Measurements from ENCODE around the gene ABCC4. TPM values are rescaled to one million over a fixed set of nuclear protein-coding genes. Genes with fewer than 3 reads are reported as not detected.

Gene ABCC4
- total and polyA plus RNA-seq, 2 of the 13 experiments (the other 11 are each of a cell fraction or from before 2014, with no cell fraction given): 4.2 to 11.3 TPM

- TF ChIP-seq, protein P1, sequence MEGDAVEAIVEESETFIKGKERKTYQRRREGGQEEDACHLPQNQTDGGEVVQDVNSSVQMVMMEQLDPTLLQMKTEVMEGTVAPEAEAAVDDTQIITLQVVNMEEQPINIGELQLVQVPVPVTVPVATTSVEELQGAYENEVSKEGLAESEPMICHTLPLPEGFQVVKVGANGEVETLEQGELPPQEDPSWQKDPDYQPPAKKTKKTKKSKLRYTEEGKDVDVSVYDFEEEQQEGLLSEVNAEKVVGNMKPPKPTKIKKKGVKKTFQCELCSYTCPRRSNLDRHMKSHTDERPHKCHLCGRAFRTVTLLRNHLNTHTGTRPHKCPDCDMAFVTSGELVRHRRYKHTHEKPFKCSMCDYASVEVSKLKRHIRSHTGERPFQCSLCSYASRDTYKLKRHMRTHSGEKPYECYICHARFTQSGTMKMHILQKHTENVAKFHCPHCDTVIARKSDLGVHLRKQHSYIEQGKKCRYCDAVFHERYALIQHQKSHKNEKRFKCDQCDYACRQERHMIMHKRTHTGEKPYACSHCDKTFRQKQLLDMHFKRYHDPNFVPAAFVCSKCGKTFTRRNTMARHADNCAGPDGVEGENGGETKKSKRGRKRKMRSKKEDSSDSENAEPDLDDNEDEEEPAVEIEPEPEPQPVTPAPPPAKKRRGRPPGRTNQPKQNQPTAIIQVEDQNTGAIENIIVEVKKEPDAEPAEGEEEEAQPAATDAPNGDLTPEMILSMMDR (CRISPR knock-in tag; IDR thresholded peaks at IDR 0.05): peak; percentile 96
- peak; percentile 92 for TF ChIP-seq RAD21 (CRISPR knock-in tag; IDR thresholded peaks at IDR 0.05)
- no peak for TF ChIP-seq AGO2 (optimal IDR thresholded peaks at IDR 0.05; ENCODE audit: low read depth, low read length)
- TF ChIP-seq ZNF350 (CRISPR knock-in tag; IDR thresholded peaks at IDR 0.05; ENCODE audit: borderline replicate concordance, low read depth): 0 out of 2 replicates have a peak, but pooled peaks have one; percentile 17
- TF ChIP-seq MAFF (IDR thresholded peaks at IDR 0.05; ENCODE audit: low read depth, low read length): no peak
- no peak for TF ChIP-seq ZNF180 (CRISPR knock-in tag; IDR thresholded peaks at IDR 0.05; ENCODE audit: borderline replicate concordance, low read depth)
- 0 out of 2 replicates have a peak, but pooled peaks have one; percentile 27 for TF ChIP-seq ZBED4 (CRISPR knock-in tag; IDR thresholded peaks at IDR 0.05; ENCODE audit: borderline replicate concordance)
- TF ChIP-seq, protein P2, sequence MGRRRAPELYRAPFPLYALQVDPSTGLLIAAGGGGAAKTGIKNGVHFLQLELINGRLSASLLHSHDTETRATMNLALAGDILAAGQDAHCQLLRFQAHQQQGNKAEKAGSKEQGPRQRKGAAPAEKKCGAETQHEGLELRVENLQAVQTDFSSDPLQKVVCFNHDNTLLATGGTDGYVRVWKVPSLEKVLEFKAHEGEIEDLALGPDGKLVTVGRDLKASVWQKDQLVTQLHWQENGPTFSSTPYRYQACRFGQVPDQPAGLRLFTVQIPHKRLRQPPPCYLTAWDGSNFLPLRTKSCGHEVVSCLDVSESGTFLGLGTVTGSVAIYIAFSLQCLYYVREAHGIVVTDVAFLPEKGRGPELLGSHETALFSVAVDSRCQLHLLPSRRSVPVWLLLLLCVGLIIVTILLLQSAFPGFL (CRISPR knock-in tag; IDR thresholded peaks at IDR 0.05): no peak
- TF ChIP-seq, protein P3, sequence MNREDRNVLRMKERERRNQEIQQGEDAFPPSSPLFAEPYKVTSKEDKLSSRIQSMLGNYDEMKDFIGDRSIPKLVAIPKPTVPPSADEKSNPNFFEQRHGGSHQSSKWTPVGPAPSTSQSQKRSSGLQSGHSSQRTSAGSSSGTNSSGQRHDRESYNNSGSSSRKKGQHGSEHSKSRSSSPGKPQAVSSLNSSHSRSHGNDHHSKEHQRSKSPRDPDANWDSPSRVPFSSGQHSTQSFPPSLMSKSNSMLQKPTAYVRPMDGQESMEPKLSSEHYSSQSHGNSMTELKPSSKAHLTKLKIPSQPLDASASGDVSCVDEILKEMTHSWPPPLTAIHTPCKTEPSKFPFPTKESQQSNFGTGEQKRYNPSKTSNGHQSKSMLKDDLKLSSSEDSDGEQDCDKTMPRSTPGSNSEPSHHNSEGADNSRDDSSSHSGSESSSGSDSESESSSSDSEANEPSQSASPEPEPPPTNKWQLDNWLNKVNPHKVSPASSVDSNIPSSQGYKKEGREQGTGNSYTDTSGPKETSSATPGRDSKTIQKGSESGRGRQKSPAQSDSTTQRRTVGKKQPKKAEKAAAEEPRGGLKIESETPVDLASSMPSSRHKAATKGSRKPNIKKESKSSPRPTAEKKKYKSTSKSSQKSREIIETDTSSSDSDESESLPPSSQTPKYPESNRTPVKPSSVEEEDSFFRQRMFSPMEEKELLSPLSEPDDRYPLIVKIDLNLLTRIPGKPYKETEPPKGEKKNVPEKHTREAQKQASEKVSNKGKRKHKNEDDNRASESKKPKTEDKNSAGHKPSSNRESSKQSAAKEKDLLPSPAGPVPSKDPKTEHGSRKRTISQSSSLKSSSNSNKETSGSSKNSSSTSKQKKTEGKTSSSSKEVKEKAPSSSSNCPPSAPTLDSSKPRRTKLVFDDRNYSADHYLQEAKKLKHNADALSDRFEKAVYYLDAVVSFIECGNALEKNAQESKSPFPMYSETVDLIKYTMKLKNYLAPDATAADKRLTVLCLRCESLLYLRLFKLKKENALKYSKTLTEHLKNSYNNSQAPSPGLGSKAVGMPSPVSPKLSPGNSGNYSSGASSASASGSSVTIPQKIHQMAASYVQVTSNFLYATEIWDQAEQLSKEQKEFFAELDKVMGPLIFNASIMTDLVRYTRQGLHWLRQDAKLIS (CRISPR knock-in tag; IDR thresholded peaks at IDR 0.05): no peak
- peak; percentile 24; the same call in 1 of the 2 replicates for TF ChIP-seq SALL1 (CRISPR knock-in tag; IDR thresholded peaks at IDR 0.05)
- 0 out of 2 replicates have a peak, but pooled peaks have one; percentile 14 for TF ChIP-seq ZFX (CRISPR knock-in tag; IDR thresholded peaks at IDR 0.05; ENCODE audit: low read depth)
- TF ChIP-seq THRA (CRISPR knock-in tag; IDR thresholded peaks at IDR 0.05; ENCODE audit: borderline replicate concordance): 0 out of 2 replicates have a peak, but pooled peaks have one; percentile 37
- no peak for TF ChIP-seq FOXP1 (IDR thresholded peaks at IDR 0.05)
- no peak for TF ChIP-seq FOXP1 (CRISPR knock-in tag; IDR thresholded peaks at IDR 0.05)
- no peak for TF ChIP-seq ZNF557 (CRISPR knock-in tag; IDR thresholded peaks at IDR 0.05)
- peak; percentile 28; the same call in 1 of the 2 replicates for TF ChIP-seq KDM2A (CRISPR knock-in tag; IDR thresholded peaks at IDR 0.05; ENCODE audit: borderline replicate concordance, low read depth)
- 0 out of 2 replicates have a peak, but pooled peaks have one; percentile 13 for TF ChIP-seq BHLHE40 (IDR thresholded peaks at IDR 0.05; ENCODE audit: low read length)
Measured at GRCh38 chr13:95191821-95192563, 109.3 kb downstream of the ABCC4 start (continued).

All from HepG2 (cell line).